HT1080 (cell line): ENCODE data around the gene WAC. TPM values are rescaled to one million over a fixed set of nuclear protein-coding genes. Genes with fewer than 3 reads are reported as not detected.
"Not testable (repeated sequence)": the region's sequence is repeated elsewhere in the genome, so short reads cannot be mapped to it uniquely, and the experiment has no call there.

Source experiments
- DNase-seq: peaks from one replicate; pipeline ENCODE4 v3.0.0-alpha.2; 2015; ENCODE audit warnings: low read depth
- total RNA-seq: library from RNA; depleted of rRNA; stranded (reverse); fragments of >200 nt; shearing (Covaris generic); gene quantifications from 2 replicates; pipeline ENCODE4 v1.2.3, GENCODE V29; 2014

WAC gene
- total RNA-seq, 1 experiment from 2014 or later: 65.5 TPM

GRCh38 chr10:28560617-28561016, 27.7 kb downstream of the WAC start:
- no peak for DNase-seq

DNA sequence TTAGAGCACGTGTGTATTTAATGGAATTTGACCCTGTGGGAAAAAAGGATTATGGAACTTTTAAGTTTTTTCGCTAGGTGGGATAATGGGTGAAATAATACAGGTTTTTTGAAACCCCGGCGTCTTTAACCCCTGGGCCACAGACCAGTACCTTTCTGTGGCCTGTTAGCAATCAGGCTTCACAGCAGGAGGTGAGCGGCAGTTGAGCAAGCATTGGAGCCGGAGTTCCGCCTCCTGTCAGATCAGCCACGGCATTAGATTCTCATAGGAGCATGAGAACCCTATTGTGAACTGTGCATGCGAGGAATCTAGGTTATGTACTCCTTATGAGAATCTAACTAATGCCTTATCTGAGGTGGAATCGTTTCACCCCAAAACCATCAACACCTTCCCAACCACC, 28.6 kb downstream of the WAC start:
- no peak for DNase-seq

DNA sequence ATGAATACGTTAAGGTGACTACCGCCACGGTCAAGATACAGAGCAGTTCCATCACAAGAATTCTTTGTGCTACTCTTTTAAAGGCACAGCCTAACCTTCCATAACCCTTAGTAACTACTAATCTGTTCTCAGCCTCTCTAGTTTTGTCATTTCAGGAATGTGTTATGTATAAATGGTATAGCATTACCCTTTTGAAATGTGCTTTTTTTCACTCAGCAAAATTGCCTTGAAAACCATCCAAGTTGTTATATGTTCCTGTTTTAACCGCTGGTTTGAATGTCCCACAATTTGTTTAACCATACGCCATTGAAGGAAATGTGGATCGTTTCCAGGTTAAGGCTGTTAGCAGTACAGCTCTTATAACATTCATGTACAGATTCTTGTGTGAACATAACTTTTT, 32.0 kb downstream of the WAC start:
- no peak for DNase-seq

DNA sequence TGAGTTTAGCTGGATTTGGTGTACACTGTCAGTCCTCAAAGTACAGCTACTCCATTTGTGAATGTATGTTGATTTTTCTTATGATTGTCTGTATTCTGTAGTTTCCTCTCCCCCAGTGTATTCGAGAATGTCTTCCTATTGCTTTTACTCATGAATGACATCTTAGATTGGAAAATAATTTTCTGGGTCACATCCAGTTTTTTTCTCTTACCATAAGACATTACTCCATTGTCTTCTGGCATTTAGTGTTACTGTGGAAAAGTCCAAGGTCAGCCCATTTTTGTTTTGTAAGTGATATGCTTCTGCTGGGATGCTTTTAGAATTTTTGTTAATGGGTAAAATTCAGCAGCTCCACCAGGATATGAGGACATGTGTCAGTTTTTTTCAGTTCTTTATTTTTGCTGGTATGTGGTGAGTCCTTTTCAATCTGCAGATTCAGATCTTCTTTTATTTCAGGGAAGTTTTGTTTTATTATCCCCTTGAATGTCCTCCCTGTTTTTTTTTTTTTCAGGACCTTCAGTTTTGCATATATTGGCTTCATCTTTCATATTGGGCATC, 33.6 kb downstream of the WAC start:
- DNase-seq: no peak

- peak; percentile 37 for DNase-seq
These were observed 36.7 kb downstream of the WAC start for GRCh38 chr10:28569506-28570159.

- no peak for DNase-seq
These were observed 37.7 kb downstream of the WAC start for GRCh38 chr10:28570598-28570997.

DNA sequence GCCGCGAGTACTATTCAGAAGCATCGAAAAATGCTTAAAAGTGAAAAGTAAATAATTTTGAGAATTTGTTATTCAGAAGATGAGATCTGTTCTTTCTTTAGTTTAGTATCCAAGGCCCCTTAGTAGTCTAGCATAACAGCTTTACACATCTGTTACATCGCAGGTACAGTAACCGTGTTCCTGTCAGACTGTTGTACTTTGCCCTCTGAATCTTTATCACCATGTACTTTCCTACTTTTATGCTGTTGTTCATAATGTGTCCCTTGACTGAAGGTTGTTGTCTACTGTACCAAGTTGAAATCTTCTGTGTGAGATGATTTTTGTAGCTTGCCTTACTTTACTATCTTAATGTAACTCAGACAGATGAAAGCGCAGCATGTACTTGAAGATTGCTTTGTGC, 38.3 kb downstream of the WAC start:
- DNase-seq: no peak

- not testable (repeated sequence) for DNase-seq
These were observed 41.3 kb downstream of the WAC start for GRCh38 chr10:28574214-28574613.

GRCh38 chr10:28575852-28576251, 42.9 kb downstream of the WAC start:
- no peak for DNase-seq

DNA sequence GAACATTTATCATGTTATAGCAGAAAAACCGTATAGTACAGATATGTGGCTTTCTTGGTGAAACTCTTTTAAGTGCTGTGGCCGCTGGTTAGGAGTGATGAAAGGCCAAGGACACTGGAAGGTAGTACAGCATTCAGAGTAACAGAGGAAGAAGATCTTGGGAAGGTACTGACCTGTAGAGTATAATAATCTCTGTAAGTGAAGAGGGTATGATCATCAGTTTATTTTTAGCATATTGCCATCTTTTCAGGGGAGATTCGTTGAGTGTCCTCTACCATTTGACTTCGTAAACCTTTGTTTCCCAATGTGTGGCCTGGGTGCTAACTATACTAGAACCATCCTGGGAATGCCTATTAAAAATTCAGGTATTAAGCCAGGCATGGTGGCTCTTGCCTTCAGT, 44.6 kb downstream of the WAC start:
- DNase-seq: no peak

GRCh38 chr10:28578454-28578853, 45.5 kb downstream of the WAC start:
- no peak for DNase-seq

DNA sequence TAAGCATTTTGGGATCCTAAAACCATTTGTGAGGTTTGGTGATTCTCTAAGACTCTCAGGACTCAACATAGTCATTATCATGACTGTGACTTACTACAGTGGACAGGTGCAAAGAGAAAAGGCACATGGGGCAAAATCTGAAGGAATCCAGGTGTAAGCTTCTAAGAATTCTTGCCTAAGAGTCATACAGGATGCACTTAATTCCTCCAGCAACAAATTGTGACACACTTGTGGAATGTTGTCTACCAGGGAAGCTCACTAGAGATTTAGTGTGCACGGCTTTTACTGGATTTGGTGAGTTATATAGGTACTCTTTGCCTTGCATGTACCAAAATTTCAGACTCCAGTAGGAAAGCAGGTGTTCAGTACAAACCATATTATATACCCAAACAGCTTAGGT, 47.9 kb downstream of the WAC start:
- no peak for DNase-seq

DNA sequence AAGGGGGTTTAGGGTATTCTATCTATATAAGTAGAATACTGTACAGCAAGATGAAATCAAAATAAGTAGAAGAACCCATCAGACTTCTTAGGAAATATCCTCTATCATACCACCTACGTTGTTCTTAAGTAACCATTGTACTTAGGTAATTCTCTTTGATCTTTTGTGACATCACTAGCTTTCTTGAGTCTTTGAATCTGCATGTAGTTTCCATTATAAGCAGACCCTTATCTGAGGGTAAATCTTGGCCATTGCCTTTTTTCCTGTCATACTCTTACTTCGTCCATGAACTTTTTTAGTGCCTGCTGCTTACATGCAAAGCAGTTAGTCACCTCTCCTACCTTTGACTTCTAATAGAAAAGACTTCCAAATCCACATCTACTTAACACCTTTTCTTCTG, 49.0 kb downstream of the WAC start:
- DNase-seq: no peak

DNA sequence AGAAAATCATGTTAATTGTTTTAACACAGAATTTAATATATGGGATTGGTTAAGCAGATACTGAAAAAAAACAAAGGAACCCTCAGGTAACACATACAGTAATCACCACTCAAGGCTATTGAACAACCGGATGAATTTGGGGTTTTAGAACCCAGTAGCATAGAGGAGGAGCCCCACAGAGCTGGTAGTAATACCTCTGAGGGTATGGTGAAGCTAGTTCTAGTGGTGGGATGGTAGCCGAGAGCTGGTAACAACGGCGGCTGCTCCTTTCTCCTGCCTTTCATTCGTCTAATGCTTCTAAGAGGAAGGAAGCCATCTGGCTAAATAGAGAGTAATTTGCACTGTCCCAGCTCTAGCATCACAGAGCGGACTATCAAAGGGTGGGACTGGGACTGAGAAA, 52.2 kb downstream of the WAC start:
- DNase-seq: no peak

GRCh38 chr10:28586176-28586575, 53.3 kb downstream of the WAC start:
- no peak for DNase-seq

GRCh38 chr10:28587270-28587969, 54.5 kb downstream of the WAC start:
- no peak for DNase-seq

- DNase-seq: no peak
These were observed 55.0 kb downstream of the WAC start for GRCh38 chr10:28587970-28588290.

GRCh38 chr10:28592953-28593352, 60.0 kb downstream of the WAC start:
- peak; percentile 60 for DNase-seq

DNA sequence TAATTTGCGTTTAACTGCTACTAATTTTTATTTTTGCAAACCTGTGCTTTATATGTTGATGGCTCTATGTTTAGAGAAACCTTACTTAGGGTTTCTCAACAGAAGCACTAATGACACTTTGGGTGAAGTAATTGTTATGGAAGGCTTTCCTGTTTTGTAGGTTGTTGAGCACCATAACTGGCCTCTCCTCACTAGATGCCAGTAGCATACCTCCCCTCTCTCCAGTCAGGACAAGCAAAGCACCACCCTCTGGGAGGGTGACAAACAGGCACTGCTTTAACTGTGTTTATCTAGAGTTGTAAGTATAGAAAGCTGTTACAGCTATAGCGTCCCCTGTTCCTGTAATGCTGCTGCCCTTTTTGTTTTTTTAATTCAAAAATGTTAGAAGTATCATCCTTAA, 60.9 kb downstream of the WAC start:
- no peak for DNase-seq

- no peak for DNase-seq
These were observed 61.5 kb downstream of the WAC start for GRCh38 chr10:28594406-28594805.

DNA sequence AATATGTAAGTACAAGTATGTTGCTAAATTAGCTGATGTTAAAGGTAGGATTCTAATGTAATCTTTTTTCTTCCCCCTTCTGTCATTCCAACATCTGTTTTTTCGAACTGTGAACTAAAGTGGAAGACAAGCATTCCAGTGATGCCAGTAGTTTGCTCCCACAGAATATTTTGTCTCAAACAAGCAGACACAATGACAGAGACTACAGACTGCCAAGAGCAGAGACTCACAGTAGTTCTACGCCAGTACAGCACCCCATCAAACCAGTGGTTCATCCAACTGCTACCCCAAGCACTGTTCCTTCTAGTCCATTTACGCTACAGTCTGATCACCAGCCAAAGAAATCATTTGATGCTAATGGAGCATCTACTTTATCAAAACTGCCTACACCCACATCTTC, 62.7 kb downstream of the WAC start:
- DNase-seq: no peak

GRCh38 chr10:28600056-28600455, 67.1 kb downstream of the WAC start:
- no peak for DNase-seq

- no peak for DNase-seq
These were observed 68.1 kb downstream of the WAC start for GRCh38 chr10:28601012-28601411.
